ENCODE data around the gene ELAPOR1. TPM values are rescaled to one million over a fixed set of nuclear protein-coding genes. Genes with fewer than 3 reads are reported as not detected.

ELAPOR1 gene
- polyA plus RNA-seq, 1 donor from 2014 or later, result 16.8 TPM

- Histone ChIP-seq H3K27me3 (ENCODE audit: insufficient read depth, low read depth, low read length) (no peaks in the 10 kb centered on the region), H3K36me3 (ENCODE audit: insufficient read depth, low read length) (peaks cover 4% of the 10 kb centered on the region), H3F3A (ENCODE audit: insufficient read depth, low read length, poor library complexity, severe bottlenecking) (no peaks in the 10 kb centered on the region), H3K9me2 (ENCODE audit: insufficient read depth, low read length) (no peaks in the 10 kb centered on the region), H4K20me1 (ENCODE audit: insufficient read depth) (no peaks in the 10 kb centered on the region), H3K4me3 (ENCODE audit: low read length) (peak overlapping the region; percentile 98), H3K9ac (ENCODE audit: low read length) (peak overlapping the region; percentile 92), H3K79me2 (replicated peaks; ENCODE audit: insufficient read depth, low read length) (peaks cover 28% of the 10 kb centered on the region), H2AFZ (ENCODE audit: low read depth, low read length) (no peak overlapping the region), H3K27ac (ENCODE audit: low read length) (peak overlapping the region; percentile 89), H3K9me3 (ENCODE audit: low read length) (no peaks in the 10 kb centered on the region), H3K4me2 (ENCODE audit: low read length) (peak overlapping the region; percentile 100)
- TF ChIP-seq EP300 (conservative IDR thresholded peaks at IDR 0.05; ENCODE audit: poor library complexity, severe bottlenecking) (no peak), TAF1 (IDR thresholded peaks at IDR 0.05; ENCODE audit: low read depth) (no peak), SMC3 (conservative IDR thresholded peaks at IDR 0.05; ENCODE audit: poor library complexity) (no peak), CTCF (IDR thresholded peaks at IDR 0.05; ENCODE audit: poor library complexity, severe bottlenecking) (no peak), RAD21 (conservative IDR thresholded peaks at IDR 0.05) (no peak)
These were observed 22.1 kb upstream of the ELAPOR1 start for GRCh38 chr1:109091839-109092193.

GRCh38 chr1:109094377-109094803 is 19.5 kb upstream of the ELAPOR1 start:
- Histone ChIP-seq H2AFZ (ENCODE audit: low read depth, low read length) (no peak overlapping the region), H3K27me3 (ENCODE audit: insufficient read depth, low read depth, low read length) (no peaks in the 10 kb centered on the region), H3K9ac (ENCODE audit: low read length) (no peak overlapping the region)

More at GRCh38 chr1:109094377-109094803, 19.5 kb upstream of the ELAPOR1 start:
- no peak overlapping the region for H3K4me3 ChIP-seq (ENCODE audit: low read length)
- no peaks in the 10 kb centered on the region for H3F3A ChIP-seq (ENCODE audit: insufficient read depth, low read length, poor library complexity, severe bottlenecking)
- no peaks in the 10 kb centered on the region for H4K20me1 ChIP-seq (ENCODE audit: insufficient read depth)
- H3K27ac ChIP-seq (ENCODE audit: low read length), result no peak overlapping the region
- H3K4me2 ChIP-seq (ENCODE audit: low read length), result no peak overlapping the region
- no peak for TF ChIP-seq POLR2AphosphoS5 (IDR thresholded peaks at IDR 0.05)
- TF ChIP-seq CTCF (IDR thresholded peaks at IDR 0.05; ENCODE audit: poor library complexity, severe bottlenecking), result no peak
- no peak for TF ChIP-seq RAD21 (conservative IDR thresholded peaks at IDR 0.05)
- TF ChIP-seq SMC3 (conservative IDR thresholded peaks at IDR 0.05; ENCODE audit: poor library complexity), result no peak
- TF ChIP-seq EP300 (conservative IDR thresholded peaks at IDR 0.05; ENCODE audit: poor library complexity, severe bottlenecking), result no peak
- no peak for TF ChIP-seq TAF1 (IDR thresholded peaks at IDR 0.05; ENCODE audit: low read depth)
- no peak for TF ChIP-seq EZH2 (IDR thresholded peaks at IDR 0.05; ENCODE audit: borderline replicate concordance, insufficient read depth, low read length, poor library complexity, severe bottlenecking)
- TF ChIP-seq MXI1 (conservative IDR thresholded peaks at IDR 0.05; ENCODE audit: poor library complexity, severe bottlenecking), result no peak
- no peak for TF ChIP-seq REST (IDR thresholded peaks at IDR 0.05; ENCODE audit: borderline replicate concordance)
- H3K9me3 ChIP-seq (ENCODE audit: low read length), result no peaks in the 10 kb centered on the region
- peaks cover 4% of the 10 kb centered on the region for H3K36me3 ChIP-seq (ENCODE audit: insufficient read depth, low read length)
- H3K9me2 ChIP-seq (ENCODE audit: insufficient read depth, low read length), result no peaks in the 10 kb centered on the region
- H3K79me2 ChIP-seq (replicated peaks; ENCODE audit: insufficient read depth, low read length), result peaks cover 28% of the 10 kb centered on the region

Measured in neural cell (in vitro differentiated cells).